Measurements from ENCODE around the gene YDJC.

YDJC gene

GRCh38 chr22:21660904-21661303 lies 31.1 kb upstream of the YDJC start:
- no peak for TF ChIP-seq CTCF (conservative IDR thresholded peaks at IDR 0.05; ENCODE audit: low read depth)
- DNase-seq (ENCODE audit: low spot score): no peak
- POLR2A ChIA-PET (ENCODE audit: low non-redundant PET): no interaction called here
- CTCF ChIA-PET: no interaction called here
- no peak overlapping the region for H3K27ac ChIP-seq

- no peak for TF ChIP-seq CTCF (conservative IDR thresholded peaks at IDR 0.05; ENCODE audit: low read depth)
- H3K27ac ChIP-seq: no peak overlapping the region
- no peak for DNase-seq (ENCODE audit: low spot score)
- ChIA-PET CTCF (interaction anchor here (0.6 kb wide), 1 partner anchor 467 kb away, joined by 4 read pairs; no protein-coding TSS in a partner anchor), POLR2A (ENCODE audit: low non-redundant PET) (no interaction called here)
These were observed 30.2 kb upstream of the YDJC start for GRCh38 chr22:21659864-21660525.

GRCh38 chr22:21657360-21658032 lies 27.7 kb upstream of the YDJC start:
- ChIA-PET CTCF (interaction anchor here (0.7 kb wide), 1 partner anchor 11 kb away, joined by 4 read pairs; no protein-coding TSS in a partner anchor), POLR2A (ENCODE audit: low non-redundant PET) (no interaction called here)
- peak overlapping the region; percentile 44 for H3K27ac ChIP-seq
- TF ChIP-seq CTCF (conservative IDR thresholded peaks at IDR 0.05; ENCODE audit: low read depth): 0 out of 2 replicates have a peak, but pooled peaks have one; percentile 11
- peak; percentile 60 for DNase-seq (ENCODE audit: low spot score)

GRCh38 chr22:21657020-21657359 lies 27.2 kb upstream of the YDJC start:
- no peak for DNase-seq (ENCODE audit: low spot score)
- peak overlapping the region; percentile 44 for H3K27ac ChIP-seq
- no peak for TF ChIP-seq CTCF (conservative IDR thresholded peaks at IDR 0.05; ENCODE audit: low read depth)
- CTCF ChIA-PET: interaction anchor here (0.6 kb wide), 1 partner anchor 34 kb away, joined by 3 read pairs; no protein-coding TSS in a partner anchor
- POLR2A ChIA-PET (ENCODE audit: low non-redundant PET): no interaction called here

- no peak for TF ChIP-seq CTCF (conservative IDR thresholded peaks at IDR 0.05; ENCODE audit: low read depth)
- no peak for DNase-seq (ENCODE audit: low spot score)
- H3K27ac ChIP-seq: peak overlapping the region; percentile 69
- CTCF ChIA-PET: interaction anchor here (0.9 kb wide), 1 partner anchor 8 kb away, joined by 4 read pairs; no protein-coding TSS in a partner anchor
- POLR2A ChIA-PET (ENCODE audit: low non-redundant PET): no interaction called here
These were observed 23.0 kb upstream of the YDJC start for GRCh38 chr22:21652547-21653545.

GRCh38 chr22:21652010-21652546 lies 22.3 kb upstream of the YDJC start:
- no peak for TF ChIP-seq CTCF (conservative IDR thresholded peaks at IDR 0.05; ENCODE audit: low read depth)
- peak overlapping the region; percentile 69 for H3K27ac ChIP-seq
- ChIA-PET CTCF (no interaction called here), POLR2A (ENCODE audit: low non-redundant PET) (no interaction called here)
- peak; percentile 82 for DNase-seq (ENCODE audit: low spot score)
